Trophoblast cell (in vitro differentiated cells and primary cell): Measurements from ENCODE around the gene PRSS22. TPM values are rescaled to one million over a fixed set of nuclear protein-coding genes. Genes with fewer than 3 reads are reported as not detected.
A peak's percentile ranks its signal among the peaks of the same experiment; 100 is the strongest.
"Not testable (repeated sequence)": the region's sequence is repeated elsewhere in the genome, so short reads cannot be mapped to it uniquely, and the experiment has no call there.

ENCODE experiments used
- DNase-seq, 2 donors: peaks; one replicate each; pipeline ENCODE4 v3.0.0-alpha.2; 2016
- H2AFZ ChIP-seq: 2 replicates; pipeline ENCODE4 v1.6.1; 2013; ENCODE audit warnings: low read length, moderate library complexity, mild to moderate bottlenecking; ENCODE audit not compliant: insufficient read depth, poor library complexity
- H2AK5ac ChIP-seq: 2 replicates; pipeline ENCODE4 v1.6.1; 2013; ENCODE audit warnings: mild to moderate bottlenecking, low read length
- H2BK120ac ChIP-seq: 2 replicates; pipeline ENCODE4 v1.6.1; 2013; ENCODE audit warnings: low read length, mild to moderate bottlenecking, moderate library complexity; ENCODE audit not compliant: insufficient read depth, poor library complexity
- H2BK12ac ChIP-seq: 2 replicates; pipeline ENCODE4 v1.6.1; 2013; ENCODE audit warnings: mild to moderate bottlenecking, low read length, moderate library complexity
- H2BK5ac ChIP-seq: 2 replicates; pipeline ENCODE4 v1.6.1; 2013; ENCODE audit warnings: low read length, low read depth, moderate library complexity, mild to moderate bottlenecking; ENCODE audit not compliant: poor library complexity
- H3K14ac ChIP-seq: 2 replicates; pipeline ENCODE4 v1.6.1; 2013; ENCODE audit warnings: mild to moderate bottlenecking, low read length
- H3K18ac ChIP-seq: 2 replicates; pipeline ENCODE4 v1.6.1; 2013; ENCODE audit warnings: mild to moderate bottlenecking, low read length
- H3K23ac ChIP-seq: 2 replicates; pipeline ENCODE4 v1.6.1; 2013; ENCODE audit warnings: low read length
- H3K27ac ChIP-seq: 2 replicates; pipeline ENCODE4 v1.5.1; 2013; ENCODE audit warnings: low read depth, mild to moderate bottlenecking, inconsistent platforms, low read length, moderate library complexity
- H3K27me3 ChIP-seq: 2 replicates; pipeline ENCODE4 v1.6.1; 2013; ENCODE audit warnings: inconsistent platforms, mild to moderate bottlenecking, low read length, moderate library complexity; ENCODE audit not compliant: insufficient read depth
- H3K36me3 ChIP-seq, 2 experiments: 1 replicate in 1 of 2; 2 replicates in 1 of 2; pipeline ENCODE4 v1.6.1; 2013; ENCODE audit warnings: low read length in 2 of 2, mild to moderate bottlenecking in 2 of 2, moderate library complexity in 1 of 2; ENCODE audit not compliant: insufficient read depth in 2 of 2, control insufficient read depth in 1 of 2
- H3K4ac ChIP-seq: 2 replicates; pipeline ENCODE4 v1.6.1; 2013; ENCODE audit warnings: low read depth, mild to moderate bottlenecking, low read length, moderate library complexity
- H3K4me1 ChIP-seq, 2 experiments: 1 replicate in 1 of 2; 2 replicates in 1 of 2; pipeline ENCODE4 v1.6.1; 2013; ENCODE audit warnings: low read length in 2 of 2, mild to moderate bottlenecking in 2 of 2, moderate library complexity in 1 of 2; ENCODE audit not compliant: insufficient read depth in 2 of 2, control insufficient read depth in 1 of 2
- H3K4me2 ChIP-seq: 2 replicates; pipeline ENCODE4 v1.6.1; 2013; ENCODE audit warnings: inconsistent platforms, mild to moderate bottlenecking, low read length, moderate library complexity
- H3K4me3 ChIP-seq: 2 replicates; pipeline ENCODE4 v1.5.1; 2013; ENCODE audit warnings: mild to moderate bottlenecking, low read depth, low read length, inconsistent platforms
- H3K79me1 ChIP-seq: one replicate; pipeline ENCODE4 v1.6.1; 2013; ENCODE audit warnings: low read length
- H3K79me2 ChIP-seq: 2 replicates; pipeline ENCODE4 v1.6.1; 2013; ENCODE audit warnings: low read length, mild to moderate bottlenecking; ENCODE audit not compliant: control insufficient read depth, insufficient read depth, poor library complexity
- H3K9ac ChIP-seq: 2 replicates; pipeline ENCODE4 v1.6.1; 2013; ENCODE audit warnings: mild to moderate bottlenecking, low read length
- H3K9me3 ChIP-seq: 2 replicates; pipeline ENCODE4 v1.6.1; 2013; ENCODE audit warnings: low read depth, mild to moderate bottlenecking, control low read depth, inconsistent platforms, low read length; ENCODE audit not compliant: insufficient read depth
- H4K12ac ChIP-seq: 2 replicates; pipeline ENCODE4 v1.6.1; 2013; ENCODE audit warnings: low read depth, mild to moderate bottlenecking, low read length, moderate library complexity
- H4K8ac ChIP-seq: 2 replicates; pipeline ENCODE4 v1.6.1; 2013; ENCODE audit warnings: low read depth, mild to moderate bottlenecking, low read length, moderate library complexity
- H4K91ac ChIP-seq: one replicate; pipeline ENCODE4 v1.6.1; 2013; ENCODE audit warnings: low read depth, mild to moderate bottlenecking, low read length, moderate library complexity
- WGBS: extraction: QIAGEN DNeasy Blood & Tissue Kit; methylation state at CpG from one replicate; pipeline ENCODE4 v1.1.7; 2013; ENCODE audit warnings: missing lambda C conversion rate; ENCODE audit not compliant: insufficient read length, insufficient coverage; ENCODE audit errors: extremely low coverage; 5-methylcytosine and 5-hydroxymethylcytosine counted together
- polyA plus RNA-seq: library from polyadenylated mRNA; stranded (reverse); fragments of 200-250 nt; gene quantifications from 2 replicates; pipeline ENCODE4 v1.2.3, GENCODE V29; 2013

Gene PRSS22
- polyA plus RNA-seq = 1.9 and 2.0 TPM in 2 replicates

GRCh38 chr16:2857451-2858244 is at the start of gene PRSS22:
Gene PRSS22, minus strand, starts transcription at chr16:2858170. Its CDS starts 66 bp downstream, at chr16:2858104.
- WGBS = no CpG with 5 or more reads among the region's 42 CpGs

GRCh38 chr16:2907084-2907753 is 49.2 kb upstream of the PRSS22 start:
- not testable (repeated sequence) for H3K23ac ChIP-seq, H2AFZ ChIP-seq, H3K27ac ChIP-seq, H3K4ac ChIP-seq, H3K4me1 ChIP-seq, H3K36me3 ChIP-seq, H3K9ac ChIP-seq, H3K4me3 ChIP-seq, H3K27me3 ChIP-seq, H2BK120ac ChIP-seq, H2AK5ac ChIP-seq, H3K14ac ChIP-seq, H3K9me3 ChIP-seq, H2BK12ac ChIP-seq, H4K91ac ChIP-seq, H3K4me2 ChIP-seq, H3K18ac ChIP-seq, H3K79me2 ChIP-seq, H4K12ac ChIP-seq, H4K8ac ChIP-seq, H2BK5ac ChIP-seq
- DNase-seq = peak; percentile 58 to 68
- no CpG with 5 or more reads among the region's 17 CpGs for WGBS
- peaks cover 12% of the 10 kb centered on the region for H3K79me1 ChIP-seq

More at GRCh38 chr16:2857451-2858244, at the start of gene PRSS22:
- H3K36me3 ChIP-seq = peaks cover 0 to 2% of the 10 kb centered on the region in 2 experiments
- no peak within 1 kb of the TSS for H3K4ac ChIP-seq
- H2BK5ac ChIP-seq = no peak within 1 kb of the TSS
- H3K4me1 ChIP-seq = peaks cover 16 to 17% of the 10 kb centered on the region in 2 experiments
- H3K9ac ChIP-seq = no peak within 1 kb of the TSS
- peak within 1 kb of the TSS; percentile 39 for H3K4me2 ChIP-seq
- H2AK5ac ChIP-seq = no peak within 1 kb of the TSS
- DNase-seq = peak; percentile 97
- H3K4me3 ChIP-seq = peak within 1 kb of the TSS; percentile 7
- H4K91ac ChIP-seq = peak within 1 kb of the TSS; percentile 60
- H3K9me3 ChIP-seq = peaks cover 9% of the 10 kb centered on the region
- no peak within 1 kb of the TSS for H3K23ac ChIP-seq
- H2BK120ac ChIP-seq = peak within 1 kb of the TSS; percentile 30
- H4K12ac ChIP-seq = peak within 1 kb of the TSS; percentile 20
- peaks cover 2% of the 10 kb centered on the region for H3K79me2 ChIP-seq
- H3K14ac ChIP-seq = peak within 1 kb of the TSS; percentile 23
- H3K27ac ChIP-seq = no peak within 1 kb of the TSS
- peaks cover 7% of the 10 kb centered on the region for H3K79me1 ChIP-seq
- no peaks in the 10 kb centered on the region for H3K27me3 ChIP-seq
- peak within 1 kb of the TSS; percentile 55 for H4K8ac ChIP-seq
- peak within 1 kb of the TSS; percentile 40 for H3K18ac ChIP-seq
- H2AFZ ChIP-seq = peak within 1 kb of the TSS; percentile 2
- H2BK12ac ChIP-seq = peak within 1 kb of the TSS; percentile 60

GRCh38 chr16:2905988-2906387 is 48.0 kb upstream of the PRSS22 start:
- Histone ChIP-seq H3K18ac (no peak overlapping the region), H3K9me3 (peaks cover 3% of the 10 kb centered on the region), H3K79me2 (peaks cover 5% of the 10 kb centered on the region), H3K4me1 (peaks cover 0 to 2% of the 10 kb centered on the region in 2 experiments), H3K4me2 (no peak overlapping the region), H3K4ac (no peak overlapping the region), H3K36me3 (no peaks in the 10 kb centered on the region), H4K8ac (no peak overlapping the region), H2AFZ (no peak overlapping the region), H3K14ac (no peak overlapping the region), H4K12ac (no peak overlapping the region), H3K23ac (no peak overlapping the region), H2BK5ac (no peak overlapping the region), H3K27ac (no peak overlapping the region), H3K27me3 (no peaks in the 10 kb centered on the region), H2AK5ac (no peak overlapping the region), H4K91ac (no peak overlapping the region), H2BK120ac (no peak overlapping the region), H3K9ac (no peak overlapping the region), H3K4me3 (no peak overlapping the region), H3K79me1 (peaks cover 7% of the 10 kb centered on the region), H2BK12ac (no peak overlapping the region)
- WGBS = no CpG with 5 or more reads among the region's 12 CpGs
- DNase-seq = no peak

- peak overlapping the region; percentile 80 for H2AFZ ChIP-seq
- H3K79me1 ChIP-seq = peaks cover 7% of the 10 kb centered on the region
- DNase-seq = peak; percentile 99
- H3K4ac ChIP-seq = no peak overlapping the region
- peaks cover 5% of the 10 kb centered on the region for H3K79me2 ChIP-seq
- peaks cover 3% of the 10 kb centered on the region for H3K9me3 ChIP-seq
- H4K91ac ChIP-seq = peak overlapping the region; percentile 45
- H3K4me1 ChIP-seq = peaks cover 0 to 2% of the 10 kb centered on the region in 2 experiments
- no peak overlapping the region for H2BK5ac ChIP-seq
- H3K36me3 ChIP-seq = no peaks in the 10 kb centered on the region
- H3K23ac ChIP-seq = no peak overlapping the region
- H3K9ac ChIP-seq = no peak overlapping the region
- whole genome bisulfite sequencing = no CpG with 5 or more reads among the region's 51 CpGs
- no peak overlapping the region for H2BK12ac ChIP-seq
- H3K4me3 ChIP-seq = peak overlapping the region; percentile 65
- H4K8ac ChIP-seq = peak overlapping the region; percentile 72
- peak overlapping the region; percentile 51 for H3K18ac ChIP-seq
- peak overlapping the region; percentile 64 for H2AK5ac ChIP-seq
- H4K12ac ChIP-seq = peak overlapping the region; percentile 65
- H3K27me3 ChIP-seq = no peaks in the 10 kb centered on the region
- peak overlapping the region; percentile 45 for H2BK120ac ChIP-seq
- peak overlapping the region; percentile 87 for H3K14ac ChIP-seq
- H3K4me2 ChIP-seq = peak overlapping the region; percentile 66
- no peak overlapping the region for H3K27ac ChIP-seq
Measured at GRCh38 chr16:2905241-2905987, 47.4 kb upstream of the PRSS22 start.
